Placental pericyte (primary cell): ENCODE measurements around the gene FCRL1. TPM values are rescaled to one million over a fixed set of nuclear protein-coding genes. Genes with fewer than 3 reads are reported as not detected.

Experiments
- small RNA-seq: library from RNA; depleted of rRNA; stranded (forward); fragments of <200 nt; gene quantifications from one replicate; pipeline ENCODE3, GENCODE V24; 2012; ENCODE audit warnings: low replicate concordance
- total RNA-seq: library from RNA; depleted of rRNA; stranded (reverse); fragments of >200 nt; gene quantifications from 2 replicates; pipeline ENCODE4 v1.2.3, GENCODE V29; 2012

Gene FCRL1
- total RNA-seq = not detected in 2 replicates

DNA sequence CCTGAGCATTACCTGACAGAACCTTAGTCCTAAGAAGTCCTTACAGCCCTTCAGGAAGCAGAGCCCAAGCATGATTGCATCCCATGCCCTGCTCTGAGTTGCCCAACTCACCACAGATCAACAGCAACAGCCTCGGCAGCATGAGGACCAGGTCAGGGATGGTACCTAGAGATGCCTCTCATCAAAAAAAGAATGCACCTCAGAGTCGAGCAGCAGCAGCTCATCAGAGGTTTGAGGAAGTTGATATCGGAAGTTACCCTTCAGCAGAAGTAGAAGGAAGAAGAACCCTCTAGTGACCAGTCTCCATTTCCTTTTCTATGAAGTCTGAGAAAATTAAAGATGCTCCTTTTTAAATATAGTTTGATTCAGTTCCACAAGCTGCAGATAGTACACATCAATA is at the start of gene FCRL1:
Gene FCRL1 (minus strand): TSS at position 225 of the 400 bp plus-strand sequence. CDS start 83 bp downstream, at position 142.

DNA sequence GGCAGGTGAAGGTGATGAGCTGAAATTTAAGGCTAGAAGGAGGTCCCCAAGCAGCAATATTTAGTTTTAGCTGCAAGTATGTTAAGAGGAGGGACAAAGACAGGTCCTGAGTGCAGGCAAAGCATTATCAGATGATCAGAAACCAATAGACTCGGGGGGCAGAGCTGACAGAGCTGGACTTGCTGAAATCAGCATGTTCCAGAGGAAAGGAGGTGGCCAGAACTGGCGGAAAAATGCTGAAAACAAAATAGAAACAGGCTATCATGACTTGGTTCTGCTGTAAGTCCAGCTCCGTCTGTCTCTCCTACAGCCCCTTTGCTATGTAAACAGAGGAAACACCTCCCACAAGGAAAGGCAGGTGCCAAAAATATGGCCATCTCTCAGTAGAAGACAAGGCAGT is 21.8 kb upstream of the FCRL1 start, which contains the start of gene CD5L:
Gene CD5L (minus strand): TSS at position 101 of the 400 bp plus-strand sequence. CDS start 107 bp downstream, outside the sequence.

GRCh38 chr1:157776971-157777391 is 42.9 kb downstream of the FCRL1 start, which contains the start of gene FCRL2:
Gene FCRL2, minus strand, starts transcription at chr1:157777132. Its CDS starts 59 bp downstream, at chr1:157777073.

Small RNAs within 50 kb of the gene (small RNA-seq; reads per million reads assigned to genes)
- not detected for gene MRPS21P2

Other genes starting within 250 kb of the FCRL1 start
- gene FCRL4, start 222.0 kb downstream of the FCRL1 start, total RNA-seq = not detected in 2 replicates
- not detected in 2 replicates for gene FCRL3, start 119.4 kb downstream of the FCRL1 start, total RNA-seq
- gene FCRL2, start 43.0 kb downstream of the FCRL1 start, total RNA-seq = not detected in 2 replicates
- gene CD5L, start 21.7 kb upstream of the FCRL1 start, total RNA-seq = not detected in 2 replicates
- 164 and 211 TPM in 2 replicates for gene KIRREL1, start 173.5 kb upstream of the FCRL1 start, total RNA-seq